ENCODE results near the gene IRF2. TPM values are rescaled to one million over a fixed set of nuclear protein-coding genes. Genes with fewer than 3 reads are reported as not detected.
A peak's percentile ranks its signal among the peaks of the same experiment; 100 is the strongest.
"Not testable (repeated sequence)": the region's sequence is repeated elsewhere in the genome, so short reads cannot be mapped to it uniquely, and the experiment has no call there.

The IRF2 gene
- total RNA-seq, 2 experiments from 2014 or later: 48.1 to 50.9 TPM

DNA sequence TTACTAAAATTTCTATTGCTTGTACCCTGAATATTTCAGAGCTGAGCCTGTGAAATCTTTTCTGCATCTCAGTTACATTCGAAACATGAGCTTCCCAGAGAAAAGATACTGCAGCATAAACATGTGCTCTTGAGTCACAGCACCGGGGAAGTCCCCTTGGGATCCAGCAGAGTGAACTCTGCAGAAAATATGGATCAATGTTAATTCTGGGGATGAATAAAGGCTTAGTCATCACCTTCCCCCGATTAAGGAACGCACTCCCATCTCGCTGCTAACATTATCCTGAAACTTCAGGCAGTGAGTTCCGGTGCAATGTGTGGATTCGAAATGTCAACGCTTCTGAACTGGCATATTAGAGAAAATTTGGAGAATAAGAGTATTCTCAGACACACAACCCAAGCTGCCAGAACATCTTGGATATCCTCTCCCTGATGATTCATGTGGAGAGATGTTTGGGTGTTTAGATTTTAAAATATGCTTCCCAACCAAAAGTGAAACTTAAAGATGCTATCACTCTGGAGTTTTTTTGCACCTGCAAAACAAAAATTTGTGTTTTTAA, 90.8 kb downstream of the IRF2 start:
- Mint-ChIP-seq H3K27ac (no peak overlapping the region), H3K36me3 (peaks cover 29% of the 10 kb centered on the region), H3K9me3 (peaks cover 7% of the 10 kb centered on the region), H3K4me1 (ENCODE audit: low read depth) (peaks cover 60% of the 10 kb centered on the region), H3K4me3 (peak overlapping the region; percentile 2), H3K27me3 (no peaks in the 10 kb centered on the region)
- intact Hi-C loops (cut with micrococcal nuclease): no loop called here
- DNase-seq: no peak
- ChIA-PET POLR2A (interaction anchor here (0.6 kb wide), 1 partner anchor 183 kb away, joined by 3 read pairs; no protein-coding TSS in a partner anchor), CTCF (interaction anchor here (1.6 kb wide), 1 partner anchor 100 kb away, joined by 4 read pairs; no protein-coding TSS in a partner anchor)

DNA sequence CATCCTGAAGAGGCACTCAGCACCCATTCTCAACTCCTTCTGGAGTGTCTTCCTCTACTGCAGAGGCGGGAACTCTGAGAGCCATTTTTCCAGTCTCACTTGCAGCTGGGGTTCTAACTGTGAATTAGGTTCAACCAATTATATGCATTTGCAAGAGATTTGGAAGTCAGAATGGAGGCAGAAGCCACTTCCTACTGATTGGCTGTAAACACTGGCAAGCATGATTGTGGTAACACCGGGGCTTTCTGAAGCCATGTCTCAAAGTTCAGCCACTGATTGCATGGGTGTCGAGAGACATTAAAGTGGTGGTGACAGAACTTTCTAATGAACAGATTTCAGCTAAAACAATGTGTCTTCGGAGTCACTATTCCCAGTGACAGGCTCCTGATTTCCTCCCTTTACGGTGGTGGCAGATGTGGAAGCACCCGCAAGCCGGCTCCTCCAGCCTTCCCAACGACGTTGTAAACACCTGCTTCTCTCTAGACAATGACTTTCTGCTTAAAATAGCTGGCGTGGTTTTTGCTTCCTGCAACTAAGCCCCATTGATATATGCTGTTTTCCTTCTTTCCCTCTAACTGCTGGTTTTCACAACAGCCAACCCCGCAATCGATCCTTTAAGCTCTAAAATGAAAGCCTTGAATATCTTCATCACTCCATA, 92.0 kb downstream of the IRF2 start:
- no peaks in the 10 kb centered on the region for H3K27me3 Mint-ChIP-seq
- peaks cover 58% of the 10 kb centered on the region for H3K4me1 Mint-ChIP-seq (ENCODE audit: low read depth)
- peaks cover 7% of the 10 kb centered on the region for H3K9me3 Mint-ChIP-seq
- peaks cover 23% of the 10 kb centered on the region for H3K36me3 Mint-ChIP-seq
- intact Hi-C loops (cut with micrococcal nuclease): no loop called here
- DNase-seq: peak; percentile 27
- ChIA-PET POLR2A (no interaction called here), CTCF (interaction anchor here (0.7 to 1.6 kb wide), 3 partner anchors 99 to 118 kb away, joined by 3 to 7 read pairs (median 4); no protein-coding TSS in a partner anchor)
- no peak overlapping the region for H3K27ac Mint-ChIP-seq
- H3K4me3 Mint-ChIP-seq: peak overlapping the region; percentile 7

DNA sequence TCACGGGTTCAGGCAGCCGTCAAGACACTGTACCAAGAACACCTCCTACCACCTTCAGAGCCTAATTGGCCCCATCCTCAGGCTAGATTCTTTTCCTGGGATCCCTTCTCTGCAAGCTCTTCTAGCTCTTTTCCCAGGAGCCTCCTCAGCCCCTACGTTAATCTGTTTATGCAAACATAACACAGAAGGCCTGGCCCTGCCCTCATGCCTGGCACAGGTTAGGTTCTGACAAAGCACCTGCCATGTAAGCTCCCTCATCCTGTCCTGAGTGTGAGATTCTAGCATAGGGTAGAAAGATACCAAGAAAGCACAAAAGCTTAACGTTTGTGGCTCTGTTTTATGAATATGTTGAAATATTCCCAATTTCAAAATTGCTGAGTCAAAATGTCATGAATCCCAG, 93.6 kb downstream of the IRF2 start:
- peaks cover 13% of the 10 kb centered on the region for H3K36me3 Mint-ChIP-seq
- no peak overlapping the region for H3K27ac Mint-ChIP-seq
- POLR2A ChIA-PET: no interaction called here
- CTCF ChIA-PET: interaction anchor here (1.0 to 1.6 kb wide), 2 partner anchors 98 to 117 kb away, joined by 4 to 7 read pairs; no protein-coding TSS in a partner anchor
- H3K9me3 Mint-ChIP-seq: peaks cover 7% of the 10 kb centered on the region
- no peak for DNase-seq
- intact Hi-C loops (cut with micrococcal nuclease): no loop called here
- no peaks in the 10 kb centered on the region for H3K27me3 Mint-ChIP-seq
- no peak overlapping the region for H3K4me3 Mint-ChIP-seq
- peaks cover 43% of the 10 kb centered on the region for H3K4me1 Mint-ChIP-seq (ENCODE audit: low read depth)

DNA sequence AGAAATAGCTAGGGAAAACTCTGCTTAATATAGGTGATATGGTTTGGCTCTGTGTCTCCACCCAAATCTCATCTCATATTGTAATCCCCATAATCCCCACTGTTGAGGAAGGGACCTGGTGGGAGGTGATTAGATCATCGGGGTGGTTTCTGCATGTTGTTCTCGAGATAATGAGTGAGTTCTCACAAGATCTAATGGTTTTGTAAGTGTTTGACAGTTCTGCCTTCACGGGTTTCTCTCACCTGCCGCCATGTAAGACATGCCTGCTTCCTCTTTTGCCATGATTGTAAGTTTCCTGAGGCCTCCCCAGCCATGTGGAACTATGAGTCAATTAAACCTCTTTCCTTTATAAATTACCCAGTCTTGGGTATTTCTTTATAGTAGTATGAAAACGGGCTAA, 94.1 kb downstream of the IRF2 start:
- DNase-seq; POLR2A ChIA-PET; intact Hi-C loops (cut with micrococcal nuclease); H3K4me3 Mint-ChIP-seq; CTCF ChIA-PET; H3K27ac Mint-ChIP-seq; H3K27me3 Mint-ChIP-seq; H3K9me3 Mint-ChIP-seq: not testable (repeated sequence)
- Mint-ChIP-seq H3K36me3 (peaks cover 13% of the 10 kb centered on the region), H3K4me1 (ENCODE audit: low read depth) (peaks cover 40% of the 10 kb centered on the region)

- Mint-ChIP-seq H3K27ac (no peak overlapping the region), H3K36me3 (peaks cover 11% of the 10 kb centered on the region), H3K9me3 (peaks cover 7% of the 10 kb centered on the region), H3K4me3 (no peak overlapping the region), H3K4me1 (ENCODE audit: low read depth) (peaks cover 17% of the 10 kb centered on the region), H3K27me3 (no peaks in the 10 kb centered on the region)
- intact Hi-C loops (cut with micrococcal nuclease): no loop called here
- ChIA-PET CTCF (no interaction called here), POLR2A (no interaction called here)
- no peak for DNase-seq
These were observed 97.4 kb downstream of the IRF2 start for GRCh38 chr4:184376923-184377322.

DNA sequence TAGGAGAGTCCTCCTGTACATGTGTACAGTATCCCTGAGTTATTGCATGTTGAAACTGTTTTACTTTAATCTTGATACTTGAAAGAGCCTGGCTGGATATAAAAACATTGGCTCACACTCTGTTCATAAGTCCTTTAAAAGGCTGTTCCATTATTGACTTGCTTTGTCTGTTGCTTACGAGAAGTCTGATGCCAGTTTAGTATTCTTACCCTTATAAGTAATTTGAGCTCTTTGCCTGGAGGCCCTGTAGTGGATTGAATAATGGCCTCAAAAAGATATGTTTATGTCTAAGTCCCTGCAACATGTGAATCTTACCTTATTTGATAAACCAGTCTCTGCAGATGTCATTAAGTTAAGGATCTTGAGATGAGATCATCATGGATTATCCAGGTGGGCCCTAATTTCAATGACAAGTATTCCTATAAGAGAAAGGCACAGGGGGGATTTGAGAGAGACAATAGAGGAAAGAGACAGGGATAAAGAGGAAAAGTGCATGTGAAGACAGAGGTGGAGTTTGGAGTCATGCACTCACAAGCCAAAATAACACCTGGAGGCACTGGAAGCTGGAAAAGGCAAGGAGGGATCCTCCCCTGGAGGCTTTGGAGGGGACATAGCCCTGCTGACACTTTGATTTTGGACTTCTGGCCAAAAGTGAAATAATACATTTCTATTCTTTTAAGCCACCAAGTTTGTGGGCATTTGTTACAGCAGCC, 98.1 kb downstream of the IRF2 start:
- POLR2A ChIA-PET: interaction anchor here (0.6 kb wide), 1 partner anchor 564 kb away, joined by 4 read pairs; no protein-coding TSS in a partner anchor
- peaks cover 7% of the 10 kb centered on the region for H3K9me3 Mint-ChIP-seq
- H3K36me3 Mint-ChIP-seq: peaks cover 7% of the 10 kb centered on the region
- no peaks in the 10 kb centered on the region for H3K27me3 Mint-ChIP-seq
- peaks cover 11% of the 10 kb centered on the region for H3K4me1 Mint-ChIP-seq (ENCODE audit: low read depth)
- CTCF ChIA-PET: no interaction called here
- H3K4me3 Mint-ChIP-seq: no peak overlapping the region
- intact Hi-C loops (cut with micrococcal nuclease): no loop called here
- H3K27ac Mint-ChIP-seq: no peak overlapping the region
- DNase-seq: no peak

DNA sequence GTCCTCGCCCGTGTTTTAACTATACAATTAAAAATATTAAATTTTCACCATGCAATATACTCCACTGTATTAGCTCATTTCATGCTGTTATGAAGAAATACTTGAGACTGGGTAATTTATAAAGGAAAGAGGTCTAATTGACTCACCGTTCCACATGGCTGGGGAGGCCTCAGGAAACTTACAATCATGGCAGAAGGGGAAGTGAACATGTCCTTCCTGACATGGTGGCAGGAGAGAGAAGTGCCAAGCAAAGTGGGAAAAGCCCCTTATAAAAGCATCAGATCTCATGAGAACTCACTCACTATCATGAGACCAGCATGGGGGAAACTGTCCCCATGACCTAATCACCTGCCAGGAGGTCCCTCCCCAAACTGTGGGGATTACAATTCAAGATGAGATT, 98.7 kb downstream of the IRF2 start:
- H3K4me3 Mint-ChIP-seq; H3K27ac Mint-ChIP-seq; intact Hi-C loops (cut with micrococcal nuclease); H3K36me3 Mint-ChIP-seq; DNase-seq; CTCF ChIA-PET; H3K9me3 Mint-ChIP-seq; H3K27me3 Mint-ChIP-seq: not testable (repeated sequence)
- peaks cover 11% of the 10 kb centered on the region for H3K4me1 Mint-ChIP-seq (ENCODE audit: low read depth)
- POLR2A ChIA-PET: interaction anchor here (0.6 kb wide), 1 partner anchor 565 kb away, joined by 4 read pairs; no protein-coding TSS in a partner anchor

DNA sequence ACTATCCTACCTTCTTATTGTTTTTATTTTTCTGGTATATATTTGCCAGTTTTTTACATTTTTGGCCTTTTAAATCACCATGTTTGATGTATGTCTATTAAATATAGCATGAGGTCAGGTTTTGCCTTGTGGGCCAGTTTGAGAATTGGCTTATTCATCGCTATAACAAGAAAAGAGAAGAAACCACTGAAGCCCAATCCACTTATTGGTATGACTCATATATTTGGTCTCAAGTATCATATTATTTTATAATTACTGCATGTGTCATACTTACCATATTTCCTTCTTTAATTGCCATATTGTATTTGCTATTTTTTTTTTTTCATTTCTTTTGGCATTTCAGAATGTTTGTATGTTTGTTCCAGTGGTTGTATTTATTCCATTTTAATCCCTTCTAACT, 99.3 kb downstream of the IRF2 start:
- ChIA-PET POLR2A (no interaction called here), CTCF (no interaction called here)
- Mint-ChIP-seq H3K4me3 (no peak overlapping the region), H3K4me1 (ENCODE audit: low read depth) (peaks cover 11% of the 10 kb centered on the region), H3K36me3 (no peaks in the 10 kb centered on the region), H3K27ac (no peak overlapping the region), H3K27me3 (no peaks in the 10 kb centered on the region), H3K9me3 (no peaks in the 10 kb centered on the region)
- no peak for DNase-seq
- intact Hi-C loops (cut with micrococcal nuclease): no loop called here

DNA sequence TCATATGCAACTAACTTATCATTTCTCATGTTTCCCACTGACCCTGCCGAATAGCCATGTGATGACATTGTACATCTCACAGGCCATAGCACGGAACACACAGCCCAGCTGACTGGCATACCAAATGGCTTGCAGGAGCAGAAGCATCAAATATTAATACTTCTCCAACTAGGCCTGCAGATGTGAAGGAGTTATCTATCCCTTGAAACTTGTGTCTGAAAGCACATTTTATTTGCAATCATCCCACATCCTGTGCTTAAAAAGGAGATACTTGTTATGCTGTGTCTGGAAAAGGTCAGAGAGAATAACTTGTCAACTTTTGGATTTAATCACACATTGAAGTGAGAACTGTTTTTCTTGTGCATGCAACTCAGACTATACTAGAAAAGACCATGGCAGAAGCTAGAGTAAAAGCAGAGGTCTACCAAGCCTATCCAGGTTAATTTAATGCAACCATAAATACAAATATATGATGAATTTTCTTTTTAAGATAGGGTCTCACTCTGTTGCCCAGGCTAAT, 100.4 kb downstream of the IRF2 start:
- Mint-ChIP-seq H3K9me3 (no peaks in the 10 kb centered on the region), H3K27me3 (no peaks in the 10 kb centered on the region), H3K36me3 (no peaks in the 10 kb centered on the region), H3K27ac (no peak overlapping the region), H3K4me3 (no peak overlapping the region), H3K4me1 (ENCODE audit: low read depth) (peaks cover 11% of the 10 kb centered on the region)
- intact Hi-C loops (cut with micrococcal nuclease): no loop called here
- DNase-seq: no peak
- POLR2A ChIA-PET: no interaction called here
- CTCF ChIA-PET: no interaction called here

GRCh38 chr4:184371390-184371787, 103.0 kb downstream of the IRF2 start:
- no peak overlapping the region for H3K4me3 Mint-ChIP-seq
- POLR2A ChIA-PET: no interaction called here
- CTCF ChIA-PET: no interaction called here
- no peaks in the 10 kb centered on the region for H3K9me3 Mint-ChIP-seq
- intact Hi-C loops (cut with micrococcal nuclease): no loop called here
- H3K4me1 Mint-ChIP-seq (ENCODE audit: low read depth): peaks cover 14% of the 10 kb centered on the region
- no peak for DNase-seq
- no peaks in the 10 kb centered on the region for H3K36me3 Mint-ChIP-seq
- H3K27ac Mint-ChIP-seq: no peak overlapping the region
- no peaks in the 10 kb centered on the region for H3K27me3 Mint-ChIP-seq

DNA sequence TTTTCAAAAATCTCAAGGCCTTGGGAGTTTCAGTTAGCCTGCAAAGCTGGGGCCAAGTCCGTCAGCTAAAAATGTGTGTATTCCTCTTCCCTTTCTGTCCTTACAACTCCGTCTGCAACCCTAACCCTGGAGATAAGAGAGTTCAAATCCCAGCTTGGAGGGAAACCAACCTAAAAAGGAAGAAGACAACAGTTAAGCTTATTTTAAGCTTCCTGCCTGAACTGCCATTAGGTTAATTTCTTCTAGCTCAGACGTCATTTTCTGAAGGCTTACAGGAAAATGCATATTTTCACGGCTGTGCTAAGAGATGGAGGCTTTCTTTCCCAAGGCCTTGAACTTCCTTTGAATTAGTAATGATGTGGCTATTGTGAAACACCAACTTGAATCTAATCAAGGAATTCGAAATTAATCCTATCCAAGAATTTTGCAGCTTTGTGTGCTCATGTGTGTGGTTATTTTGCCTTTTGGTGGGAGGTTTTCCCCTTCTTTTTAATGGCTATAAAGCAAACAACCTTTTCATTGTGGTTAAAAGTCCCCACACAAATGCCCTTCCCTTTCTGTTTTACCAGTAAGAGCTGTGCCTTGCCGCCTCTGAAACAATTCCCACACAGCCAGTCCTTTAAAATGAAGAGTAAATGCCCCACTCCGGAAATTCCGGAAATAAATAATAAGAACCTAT, 103.5 kb downstream of the IRF2 start:
- intact Hi-C loops (cut with micrococcal nuclease): no loop called here
- H3K27ac Mint-ChIP-seq: no peak overlapping the region
- POLR2A ChIA-PET: no interaction called here
- peaks cover 14% of the 10 kb centered on the region for H3K4me1 Mint-ChIP-seq (ENCODE audit: low read depth)
- no peaks in the 10 kb centered on the region for H3K27me3 Mint-ChIP-seq
- no peak overlapping the region for H3K4me3 Mint-ChIP-seq
- CTCF ChIA-PET: no interaction called here
- H3K36me3 Mint-ChIP-seq: no peaks in the 10 kb centered on the region
- no peaks in the 10 kb centered on the region for H3K9me3 Mint-ChIP-seq
- no peak for DNase-seq

GRCh38 chr4:184369871-184370270, 104.5 kb downstream of the IRF2 start:
- Mint-ChIP-seq H3K36me3 (no peaks in the 10 kb centered on the region), H3K27me3 (no peaks in the 10 kb centered on the region), H3K9me3 (no peaks in the 10 kb centered on the region), H3K27ac (no peak overlapping the region), H3K4me3 (no peak overlapping the region), H3K4me1 (ENCODE audit: low read depth) (peaks cover 11% of the 10 kb centered on the region)
- CTCF ChIA-PET: interaction anchor here (0.6 kb wide), 1 partner anchor 118 kb away, joined by 3 read pairs; no protein-coding TSS in a partner anchor
- POLR2A ChIA-PET: no interaction called here
- intact Hi-C loops (cut with micrococcal nuclease): no loop called here
- DNase-seq: no peak

Data from activated CD4-positive, alpha-beta memory T cell treated with anti-CD3 and anti-CD28 coated beads for 36 hours (primary cell).